IPS-18a (cell line): Measurements from ENCODE around the gene SRSF9.

Source experiments
- H3K27ac ChIP-seq: one replicate; pipeline ENCODE4 v1.5.1; 2013; ENCODE audit warnings: low read length
- H3K27me3 ChIP-seq: one replicate; pipeline ENCODE4 v1.6.1; 2013; ENCODE audit warnings: mild to moderate bottlenecking, low read length; ENCODE audit not compliant: control insufficient read depth, insufficient read depth
- H3K36me3 ChIP-seq: one replicate; pipeline ENCODE4 v1.6.1; 2013; ENCODE audit warnings: low read depth, low read length; ENCODE audit not compliant: control insufficient read depth
- H3K4me1 ChIP-seq: one replicate; pipeline ENCODE4 v1.6.1; 2013; ENCODE audit warnings: low read depth, low read length; ENCODE audit not compliant: control insufficient read depth
- H3K4me3 ChIP-seq: one replicate; pipeline ENCODE4 v1.5.1; 2013; ENCODE audit warnings: low read length
- H3K9ac ChIP-seq: one replicate; pipeline ENCODE4 v1.6.1; 2013; ENCODE audit warnings: mild to moderate bottlenecking, low read length, moderate library complexity
- H3K9me3 ChIP-seq: one replicate; pipeline ENCODE4 v1.6.1; 2013; ENCODE audit warnings: low read depth, low read length; ENCODE audit not compliant: control insufficient read depth

SRSF9 gene

GRCh38 chr12:120445911-120446843 lies 23.4 kb downstream of the SRSF9 start, which contains the start of the genes GATC and TRIAP1:
Gene GATC (plus strand): TSS chr12:120446444. CDS start chr12:120446481, 37 bp downstream.
Gene TRIAP1 (minus strand): TSS chr12:120446384. CDS start chr12:120446372, 12 bp downstream.
- Histone ChIP-seq H3K9me3 (no peaks in the 10 kb centered on the region), H3K36me3 (peaks cover 43% of the 10 kb centered on the region), H3K9ac (peak within 1 kb of the TSS; percentile 85)

GRCh38 chr12:120444676-120445075 lies 24.9 kb downstream of the SRSF9 start:
- Histone ChIP-seq H3K36me3 (peaks cover 45% of the 10 kb centered on the region), H3K9me3 (no peaks in the 10 kb centered on the region), H3K9ac (no peak overlapping the region), H3K27me3 (no peaks in the 10 kb centered on the region), H3K27ac (no peak overlapping the region), H3K4me1 (peaks cover 3% of the 10 kb centered on the region), H3K4me3 (peak overlapping the region; percentile 92)

More at GRCh38 chr12:120445911-120446843, 23.4 kb downstream of the SRSF9 start, which contains the start of the genes GATC and TRIAP1:
- no peaks in the 10 kb centered on the region for H3K4me1 ChIP-seq
- peak within 1 kb of the TSS; percentile 86 for H3K27ac ChIP-seq
- no peaks in the 10 kb centered on the region for H3K27me3 ChIP-seq
- peak within 1 kb of the TSS; percentile 92 for H3K4me3 ChIP-seq

DNA sequence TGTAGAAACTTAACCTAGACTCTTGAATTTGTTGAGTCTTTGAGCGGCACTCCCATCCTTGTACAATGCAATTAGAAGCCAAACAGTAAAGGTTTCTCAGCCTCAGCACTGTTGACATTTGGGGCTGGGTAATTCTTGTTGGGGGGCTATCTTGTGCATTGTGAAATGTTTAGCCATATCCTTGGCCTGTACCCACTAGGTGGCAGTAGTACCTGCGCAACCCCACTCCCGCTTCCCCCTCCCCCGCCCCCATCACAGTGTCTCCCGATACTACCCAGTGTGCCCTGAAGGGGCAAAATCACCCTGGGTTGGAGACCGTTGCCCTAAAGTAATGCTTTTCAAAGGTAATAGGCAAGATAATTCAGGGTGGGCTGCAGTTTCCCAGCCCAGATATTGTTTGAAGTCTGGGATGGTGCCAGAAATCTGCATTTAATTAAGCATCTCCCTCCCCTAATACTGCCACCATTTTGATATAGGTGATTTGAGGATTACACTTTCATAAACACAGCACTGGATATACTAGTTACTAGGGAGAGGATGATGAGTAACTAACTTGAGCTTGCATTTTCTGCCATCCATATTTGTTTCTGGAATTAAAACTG lies 29.8 kb downstream of the SRSF9 start:
- Histone ChIP-seq H3K9ac (no peak overlapping the region), H3K4me3 (peak overlapping the region; percentile 21), H3K27me3 (no peaks in the 10 kb centered on the region), H3K9me3 (no peaks in the 10 kb centered on the region), H3K4me1 (peaks cover 3% of the 10 kb centered on the region), H3K36me3 (peaks cover 35% of the 10 kb centered on the region), H3K27ac (no peak overlapping the region)

GRCh38 chr12:120438495-120439198 lies 30.9 kb downstream of the SRSF9 start:
- Histone ChIP-seq H3K27ac (peak overlapping the region; percentile 13), H3K36me3 (peaks cover 24% of the 10 kb centered on the region), H3K9ac (peak overlapping the region; percentile 69)

DNA sequence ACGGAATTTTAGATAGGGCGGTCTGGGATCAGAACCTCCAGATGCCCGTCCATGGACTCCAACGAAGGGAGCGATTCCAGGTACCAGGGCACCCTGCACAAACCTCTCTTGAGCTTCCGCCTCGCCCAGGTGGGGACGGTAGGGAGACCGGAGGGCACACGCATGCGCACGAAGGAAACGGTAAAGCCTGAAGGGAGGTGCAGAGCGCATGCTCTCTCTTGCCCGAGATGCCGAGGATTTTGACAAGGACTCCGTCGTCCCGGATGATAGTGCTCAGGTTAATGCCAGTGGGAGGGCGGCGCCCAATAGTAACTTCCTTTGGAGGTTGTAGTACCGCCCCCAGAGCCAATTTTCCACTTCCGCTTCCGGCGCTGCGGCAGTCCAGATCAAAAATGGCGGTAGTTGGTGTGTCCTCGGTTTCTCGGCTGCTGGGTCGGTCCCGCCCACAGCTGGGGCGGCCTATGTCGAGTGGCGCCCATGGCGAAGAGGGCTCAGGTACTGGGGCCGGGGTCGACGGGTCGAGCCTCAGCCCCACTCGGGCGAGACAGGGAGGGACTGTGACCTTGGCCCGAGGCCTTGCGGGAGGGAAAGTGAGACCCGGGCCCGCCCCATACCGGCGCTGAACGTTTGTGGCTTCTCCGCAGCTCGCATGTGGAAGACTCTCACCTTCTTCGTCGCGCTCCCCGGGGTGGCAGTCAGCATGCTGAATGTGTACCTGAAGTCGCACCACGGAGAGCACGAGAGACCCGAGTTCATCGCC lies 31.6 kb downstream of the SRSF9 start, which contains the start of gene COX6A1:
COX6A1 (plus strand) TSS at position 379 of the 760 bp plus-strand sequence; CDS start at position 393, 14 bp downstream.
- Histone ChIP-seq H3K27me3 (no peaks in the 10 kb centered on the region), H3K4me1 (peaks cover 3% of the 10 kb centered on the region), H3K36me3 (peaks cover 17% of the 10 kb centered on the region), H3K9ac (peak within 1 kb of the TSS; percentile 69), H3K9me3 (no peaks in the 10 kb centered on the region), H3K4me3 (peak within 1 kb of the TSS; percentile 89), H3K27ac (peak within 1 kb of the TSS; percentile 13)

More at GRCh38 chr12:120438495-120439198, 30.9 kb downstream of the SRSF9 start:
- H3K27me3 ChIP-seq: no peaks in the 10 kb centered on the region
- H3K4me3 ChIP-seq: peak overlapping the region; percentile 89
- H3K4me1 ChIP-seq: peaks cover 3% of the 10 kb centered on the region
- no peaks in the 10 kb centered on the region for H3K9me3 ChIP-seq

DNA sequence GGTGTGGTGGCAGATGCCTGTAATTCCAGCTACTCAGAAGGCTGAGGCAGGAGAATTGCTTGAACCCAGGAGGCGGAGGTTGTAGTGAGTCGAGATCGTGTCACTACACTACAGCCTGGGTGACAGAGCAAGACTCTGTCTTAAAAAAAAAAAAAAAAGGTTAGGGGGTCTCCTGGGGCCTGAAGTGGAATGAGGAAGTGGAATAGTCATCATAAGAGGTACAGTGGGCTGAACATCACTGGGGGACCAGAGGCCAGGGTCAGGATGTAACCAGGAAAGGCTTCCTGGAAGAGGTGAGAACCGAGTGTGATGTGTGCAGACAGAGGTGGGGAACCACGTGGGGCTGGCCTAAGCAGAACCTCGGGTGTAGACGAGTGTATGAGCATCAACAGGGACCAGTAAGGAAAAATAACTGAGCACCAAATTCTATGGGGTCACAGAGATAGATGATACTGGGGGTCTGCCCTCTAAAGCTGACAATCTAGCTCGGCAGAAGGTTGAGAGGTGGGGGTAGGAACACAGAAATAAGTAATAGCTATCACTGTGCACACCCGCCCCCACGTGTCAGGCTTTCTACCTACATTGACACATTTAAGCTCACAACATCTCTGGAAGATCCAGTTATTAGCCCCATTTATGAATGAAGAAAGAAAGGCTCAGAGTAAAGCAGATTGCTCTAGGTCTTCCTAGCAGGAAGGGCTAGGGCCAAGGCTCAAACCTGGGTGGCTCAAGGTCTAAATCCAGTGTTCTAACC lies 36.6 kb downstream of the SRSF9 start:
- Histone ChIP-seq H3K9me3 (no peaks in the 10 kb centered on the region), H3K4me1 (no peaks in the 10 kb centered on the region), H3K27ac (no peak overlapping the region), H3K27me3 (no peaks in the 10 kb centered on the region), H3K9ac (no peak overlapping the region), H3K4me3 (no peak overlapping the region), H3K36me3 (no peaks in the 10 kb centered on the region)

DNA sequence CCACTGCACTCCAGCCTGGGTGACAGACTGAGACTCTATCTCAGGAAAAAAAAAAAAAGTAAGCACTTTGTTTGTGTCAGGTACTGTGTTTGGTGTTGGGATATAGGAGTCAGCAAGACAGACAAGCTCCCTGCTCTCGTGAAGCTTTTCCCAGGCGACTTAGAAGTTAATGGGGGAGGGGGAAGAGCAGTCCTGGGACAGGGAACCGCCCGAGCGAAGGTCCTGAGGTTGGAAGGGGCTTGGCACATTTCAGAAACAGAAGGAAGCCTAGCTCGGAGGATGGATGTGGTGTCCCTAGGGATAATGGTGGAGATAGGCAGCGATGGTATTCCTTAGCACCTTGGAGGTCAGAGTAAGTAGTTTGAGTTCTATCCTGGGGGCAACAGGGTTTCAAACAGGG lies 40.2 kb downstream of the SRSF9 start:
- Histone ChIP-seq H3K9ac (no peak overlapping the region), H3K36me3 (no peaks in the 10 kb centered on the region), H3K4me3 (no peak overlapping the region), H3K9me3 (no peaks in the 10 kb centered on the region), H3K4me1 (no peaks in the 10 kb centered on the region), H3K27ac (no peak overlapping the region), H3K27me3 (no peaks in the 10 kb centered on the region)

DNA sequence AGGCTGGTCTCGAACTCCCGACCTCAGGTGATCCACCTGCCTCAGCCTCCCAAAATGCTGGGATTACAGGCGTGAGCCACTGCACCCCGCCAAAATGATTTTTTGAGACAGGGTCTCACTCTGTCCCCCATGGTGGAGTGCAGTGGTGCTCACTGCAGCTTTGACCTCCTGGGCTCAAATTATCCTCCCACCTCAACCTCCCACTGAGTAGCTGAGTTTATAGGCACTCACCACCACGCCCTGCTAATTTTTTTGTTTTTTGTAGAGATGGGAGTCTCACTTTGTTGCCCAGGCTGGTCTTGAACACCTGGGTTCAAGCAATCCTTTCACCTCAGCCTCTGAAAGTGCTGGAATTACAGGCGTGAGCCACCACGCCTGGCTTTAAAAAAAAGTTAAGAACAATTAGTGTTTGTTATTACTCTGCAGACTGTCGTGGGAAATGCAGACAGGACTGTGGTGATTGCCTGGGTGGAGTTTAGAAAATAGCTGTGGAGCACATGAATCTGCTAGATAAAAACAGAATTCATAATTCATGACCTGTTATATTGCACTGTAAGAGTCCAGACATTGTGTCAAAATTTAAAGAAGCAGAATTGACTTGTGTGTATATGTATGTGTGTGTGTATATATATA lies 40.8 kb downstream of the SRSF9 start:
- no peaks in the 10 kb centered on the region for H3K27me3 ChIP-seq
- H3K4me1 ChIP-seq: no peaks in the 10 kb centered on the region
- no peaks in the 10 kb centered on the region for H3K36me3 ChIP-seq
- no peak overlapping the region for H3K27ac ChIP-seq
- H3K4me3 ChIP-seq: no peak overlapping the region
- H3K9me3 ChIP-seq: no peaks in the 10 kb centered on the region
- no peak overlapping the region for H3K9ac ChIP-seq

DNA sequence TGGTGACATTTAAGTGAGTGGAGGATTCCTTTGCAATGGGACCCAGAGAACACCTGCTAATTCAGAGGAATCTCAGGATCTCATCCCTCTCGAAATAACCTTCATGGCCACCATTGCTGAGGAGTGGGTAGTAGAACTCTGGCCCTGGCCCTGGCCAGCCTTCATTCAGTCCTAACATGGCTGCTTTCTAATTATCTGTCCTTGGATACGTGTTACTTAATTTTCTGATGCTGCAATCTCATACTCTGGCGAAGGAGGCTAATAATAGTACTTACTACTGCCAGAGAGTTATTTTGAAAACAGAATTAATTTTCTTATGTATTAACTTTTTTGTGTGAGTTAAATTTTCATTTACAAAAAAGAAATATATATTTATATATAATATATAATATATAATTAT lies 43.8 kb downstream of the SRSF9 start:
- Histone ChIP-seq H3K9me3 (no peaks in the 10 kb centered on the region), H3K4me3 (no peak overlapping the region), H3K4me1 (no peaks in the 10 kb centered on the region), H3K9ac (no peak overlapping the region), H3K27ac (no peak overlapping the region), H3K36me3 (no peaks in the 10 kb centered on the region), H3K27me3 (no peaks in the 10 kb centered on the region)

GRCh38 chr12:120422892-120423456 lies 46.6 kb downstream of the SRSF9 start:
- no peaks in the 10 kb centered on the region for H3K36me3 ChIP-seq
- H3K4me1 ChIP-seq: no peaks in the 10 kb centered on the region
- H3K4me3 ChIP-seq: no peak overlapping the region
- H3K9ac ChIP-seq: no peak overlapping the region
- no peaks in the 10 kb centered on the region for H3K9me3 ChIP-seq
- no peak overlapping the region for H3K27ac ChIP-seq
- no peaks in the 10 kb centered on the region for H3K27me3 ChIP-seq
